Body of pancreas (tissue), 4 donors: ENCODE measurements around the gene SKIL. TPM values are rescaled to one million over a fixed set of nuclear protein-coding genes. Genes with fewer than 3 reads are reported as not detected.

Experiments used
- ATAC-seq: fragments of 150-250 bp; one replicate; pipeline ENCODE4 v1.9.1; 2016
- DNase-seq, 4 donors: peaks; one replicate each; pipeline ENCODE4 v3.0.0-alpha.2; 2019
- H3K27ac ChIP-seq, 4 donors: fragments of 200-600 bp; sonication (generic); 1 replicate in 3 of 4; 2 replicates in 1 of 4; pipeline versions ENCODE4 v1.5.1 to v1.6.1; 2016 to 2019; ENCODE audit warnings: mild to moderate bottlenecking in 1 of 4, mixed read lengths in 1 of 4, moderate library complexity in 1 of 4
- H3K27me3 ChIP-seq, 2 donors: fragments of 200-600 bp; sonication (generic); one replicate each; pipeline ENCODE4 v1.6.0; 2016; ENCODE audit warnings: mild to moderate bottlenecking in 1 of 2
- H3K36me3 ChIP-seq, 2 donors: fragments of 200-600 bp; sonication (generic); replicated peaks in 1 of 2; 2 replicates each; pipeline ENCODE4 v1.5.1; 2016; ENCODE audit warnings: low read depth in 2 of 2; ENCODE audit not compliant: insufficient read depth in 1 of 2
- H3K4me1 ChIP-seq: fragments of 200-600 bp; sonication (generic); one replicate; pipeline ENCODE4 v1.6.0; 2016
- H3K4me3 ChIP-seq, 2 donors: fragments of 200-600 bp; sonication (generic); 1 replicate in 1 of 2; 2 replicates in 1 of 2; pipeline ENCODE4 v1.5.1; 2016 to 2019
- H3K9me3 ChIP-seq, 3 donors: fragments of 200-600 bp; sonication (generic); 1 replicate in 2 of 3; 2 replicates in 1 of 3; pipeline ENCODE4 v1.5.1; 2016
- POLR2A ChIP-seq, 3 donors: fragments of 450-650 bp; IDR thresholded peaks; one replicate each; pipeline ENCODE4 v1.6.1; 2016; ENCODE audit warnings: antibody characterized with exemption in 3 of 3, mild to moderate bottlenecking in 2 of 3
- WGBS, 2 donors: methylation state at CpG; one replicate each; pipeline ENCODE4 v1.1.5; 2017; 5-methylcytosine and 5-hydroxymethylcytosine counted together
- intact Hi-C: fragments of 100-400 bp; cut with DNase I; formaldehyde crosslinking; loops from one replicate; pipeline ENCODE4 v1.15.1; 2023
- total RNA-seq, 2 donors: library from RNA; depleted of rRNA; stranded (reverse); fragments of >200 nt; gene quantifications; one replicate each; pipeline ENCODE4 v1.1.0, GENCODE V29; 2016
- TF ChIP-seq, protein P1 (sequence below), 7 experiments: fragments of 450-650 bp in 4 of 7; fragments of 200-600 bp in 3 of 7; sonication (generic) in 3 of 7; IDR thresholded peaks; one replicate each; pipeline ENCODE4 v1.5.1; 2016 to 2019; ENCODE audit warnings: antibody characterized with exemption in 7 of 7

The SKIL gene
- total RNA-seq, 2 donors from 2014 or later = 17.5 to 22.6 TPM

DNA sequence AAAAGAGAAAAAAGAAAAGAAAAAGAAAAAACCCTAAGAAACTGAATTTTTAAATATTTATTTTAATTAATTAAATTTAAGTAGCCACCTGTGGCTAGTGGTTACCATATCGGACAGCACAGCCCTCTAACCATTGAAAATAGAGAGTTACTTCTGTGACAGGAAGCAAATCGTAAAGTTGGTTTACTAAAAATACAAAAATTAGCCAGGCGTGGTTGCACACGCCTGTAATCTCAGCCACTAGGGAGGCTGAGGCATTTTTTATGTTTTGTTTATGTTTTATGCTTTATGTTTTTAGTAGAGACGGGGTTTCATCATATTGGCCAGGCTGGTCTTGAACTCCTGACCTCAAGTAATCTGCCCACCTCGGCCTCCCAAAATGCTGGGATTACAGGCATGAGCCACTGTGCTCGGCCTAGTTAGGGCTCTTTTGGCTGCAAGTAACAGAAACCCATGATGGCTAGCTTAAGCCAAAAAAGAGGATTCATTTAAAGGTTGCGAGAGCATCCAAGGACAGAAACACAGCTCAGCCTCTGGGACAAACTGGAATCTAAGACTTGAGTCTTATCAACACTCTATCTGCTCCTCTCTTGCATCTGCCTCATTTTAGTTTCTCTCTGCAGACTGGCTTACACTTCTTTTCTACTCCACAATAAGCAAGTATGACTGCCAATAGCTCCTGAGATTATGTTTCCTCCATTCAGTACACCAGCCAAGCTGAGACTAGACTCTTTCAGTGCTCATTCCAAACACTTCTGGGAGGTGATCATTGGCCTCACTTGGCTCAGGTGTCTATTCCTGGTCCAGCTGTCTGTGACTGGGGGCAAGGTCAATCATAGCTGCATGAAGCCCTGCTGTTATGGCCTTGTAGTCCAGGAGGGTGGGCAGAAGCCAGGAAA lies 6.8 kb upstream of the SKIL start:
- Histone ChIP-seq H3K4me1 (peaks cover 9% of the 10 kb centered on the region), H3K27ac (no peak overlapping the region), H3K9me3 (no peaks in the 10 kb centered on the region), H3K4me3 (no peak overlapping the region), H3K27me3 (no peaks in the 10 kb centered on the region), H3K36me3 (no peaks in the 10 kb centered on the region)
- WGBS, 2 donors = 86 to 93% methylated on average over 8 of the region's 8 CpGs
- TF ChIP-seq POLR2A (IDR thresholded peaks at IDR 0.05) = no peak
- TF ChIP-seq, protein P1, sequence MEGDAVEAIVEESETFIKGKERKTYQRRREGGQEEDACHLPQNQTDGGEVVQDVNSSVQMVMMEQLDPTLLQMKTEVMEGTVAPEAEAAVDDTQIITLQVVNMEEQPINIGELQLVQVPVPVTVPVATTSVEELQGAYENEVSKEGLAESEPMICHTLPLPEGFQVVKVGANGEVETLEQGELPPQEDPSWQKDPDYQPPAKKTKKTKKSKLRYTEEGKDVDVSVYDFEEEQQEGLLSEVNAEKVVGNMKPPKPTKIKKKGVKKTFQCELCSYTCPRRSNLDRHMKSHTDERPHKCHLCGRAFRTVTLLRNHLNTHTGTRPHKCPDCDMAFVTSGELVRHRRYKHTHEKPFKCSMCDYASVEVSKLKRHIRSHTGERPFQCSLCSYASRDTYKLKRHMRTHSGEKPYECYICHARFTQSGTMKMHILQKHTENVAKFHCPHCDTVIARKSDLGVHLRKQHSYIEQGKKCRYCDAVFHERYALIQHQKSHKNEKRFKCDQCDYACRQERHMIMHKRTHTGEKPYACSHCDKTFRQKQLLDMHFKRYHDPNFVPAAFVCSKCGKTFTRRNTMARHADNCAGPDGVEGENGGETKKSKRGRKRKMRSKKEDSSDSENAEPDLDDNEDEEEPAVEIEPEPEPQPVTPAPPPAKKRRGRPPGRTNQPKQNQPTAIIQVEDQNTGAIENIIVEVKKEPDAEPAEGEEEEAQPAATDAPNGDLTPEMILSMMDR (IDR thresholded peaks at IDR 0.05) = no peak
- intact Hi-C loops = no loop called here
- no peak for ATAC-seq
- no peak for DNase-seq

DNA sequence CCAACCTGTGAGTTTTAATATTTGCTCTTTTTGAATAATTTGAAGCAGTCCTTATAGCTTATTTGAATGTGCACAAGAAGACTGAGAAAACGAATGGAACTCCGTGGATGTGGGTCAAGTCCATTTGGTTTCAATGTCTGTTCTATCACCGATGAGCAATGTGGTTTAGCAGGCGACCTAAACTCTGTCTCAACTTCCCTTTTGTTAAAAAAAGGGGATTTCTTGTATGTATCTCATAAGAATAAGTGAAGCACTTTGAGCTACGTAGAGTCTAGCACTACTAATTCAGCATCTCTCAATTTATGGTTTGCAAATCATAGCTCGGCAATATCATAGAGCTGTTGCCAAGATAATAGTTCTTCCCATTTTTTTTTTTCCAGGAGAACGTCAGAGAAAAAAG lies 4.6 kb upstream of the SKIL start:
- peaks cover 15% of the 10 kb centered on the region for H3K4me1 ChIP-seq
- no peak overlapping the region for H3K4me3 ChIP-seq
- TF ChIP-seq POLR2A (IDR thresholded peaks at IDR 0.05) = no peak
- TF ChIP-seq, protein P1 (IDR thresholded peaks at IDR 0.05) = no peak
- no peak overlapping the region for H3K27ac ChIP-seq
- whole genome bisulfite sequencing, 2 donors = 74 to 75% methylated on average over 7 of the region's 7 CpGs
- H3K36me3 ChIP-seq = no peaks in the 10 kb centered on the region
- DNase-seq (no peak), ATAC-seq (no peak)
- intact Hi-C loops = no loop called here
- no peaks in the 10 kb centered on the region for H3K9me3 ChIP-seq
- H3K27me3 ChIP-seq = no peaks in the 10 kb centered on the region

DNA sequence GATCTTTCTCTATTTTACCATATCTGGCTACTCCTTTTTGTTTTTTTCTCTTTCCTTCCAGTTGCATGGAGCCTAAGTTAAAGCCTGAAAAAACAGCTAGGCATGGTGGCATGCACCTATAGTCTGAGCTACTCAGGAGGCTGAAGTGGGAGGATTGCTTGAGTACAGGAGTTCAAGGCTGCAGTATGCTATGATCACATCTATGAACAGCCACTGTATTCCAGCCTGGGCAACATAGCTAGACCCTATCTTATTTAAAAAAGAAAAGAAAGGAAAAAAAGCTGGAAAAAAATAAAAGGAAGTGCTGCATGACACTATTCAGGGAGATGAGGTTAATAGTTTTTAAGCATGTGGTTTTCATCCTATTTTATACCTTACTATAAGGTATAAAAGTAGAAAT lies 4.0 kb upstream of the SKIL start:
- Histone ChIP-seq H3K36me3 (no peaks in the 10 kb centered on the region), H3K27me3 (no peaks in the 10 kb centered on the region), H3K4me1 (peaks cover 17% of the 10 kb centered on the region), H3K4me3 (no peak overlapping the region), H3K27ac (no peak overlapping the region), H3K9me3 (no peaks in the 10 kb centered on the region)
- no peak for TF ChIP-seq POLR2A (IDR thresholded peaks at IDR 0.05)
- TF ChIP-seq, protein P1 (IDR thresholded peaks at IDR 0.05) = no peak
- intact Hi-C loops = no loop called here
- ATAC-seq (no peak), DNase-seq (no peak)

DNA sequence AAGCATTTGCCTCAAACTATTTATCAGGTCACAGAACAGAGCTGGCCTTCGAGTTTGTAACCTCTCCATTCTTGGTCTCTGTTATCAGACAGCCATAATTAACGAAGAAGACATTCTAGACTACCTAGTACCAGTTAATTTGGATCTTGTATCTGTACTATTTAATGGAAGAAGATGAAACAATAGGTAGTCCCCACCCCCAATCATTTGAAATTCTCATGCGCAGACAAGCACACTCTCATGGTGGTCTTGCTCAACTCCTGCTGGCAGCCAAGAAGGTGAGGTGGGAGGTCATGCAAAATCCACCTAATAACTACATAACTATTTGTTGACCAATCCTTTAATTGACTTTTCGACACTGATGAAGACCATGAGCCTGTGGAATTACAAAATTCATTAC lies 2.8 kb upstream of the SKIL start:
- Histone ChIP-seq H3K27me3 (no peaks in the 10 kb centered on the region), H3K4me1 (peaks cover 30% of the 10 kb centered on the region), H3K9me3 (no peaks in the 10 kb centered on the region), H3K36me3 (no peaks in the 10 kb centered on the region), H3K27ac (no peak overlapping the region), H3K4me3 (no peak overlapping the region)
- no peak for TF ChIP-seq POLR2A (IDR thresholded peaks at IDR 0.05)
- TF ChIP-seq, protein P1 (IDR thresholded peaks at IDR 0.05) = no peak
- no peak for DNase-seq
- no peak for ATAC-seq
- WGBS, 2 donors = 93 to 94% methylated on average over 4 of the region's 4 CpGs
- intact Hi-C loops = no loop called here
